Stomach (tissue), 9 donors: Measurements from ENCODE around the gene ERC1. TPM values are rescaled to one million over a fixed set of nuclear protein-coding genes. Genes with fewer than 3 reads are reported as not detected.
"Not testable (repeated sequence)": the region's sequence is repeated elsewhere in the genome, so short reads cannot be mapped to it uniquely, and the experiment has no call there.

Experiments used
- DNase-seq, 2 donors: peaks; one replicate each; pipeline versions ENCODE4 v3.0.0 to v3.0.0-alpha.2; 2013 to 2019
- H3K27ac ChIP-seq, 5 donors: fragments of 200-600 bp in 4 of 5; sonication (generic) in 4 of 5; one replicate each; pipeline ENCODE4 v1.5.1; 2013 to 2019; ENCODE audit warnings: mild to moderate bottlenecking in 1 of 5, moderate library complexity in 1 of 5
- H3K27me3 ChIP-seq, 3 donors: fragments of 200-600 bp; sonication (generic); one replicate each; pipeline ENCODE4 v1.5.1; 2017 to 2019; ENCODE audit warnings: mixed run types in 1 of 3
- H3K36me3 ChIP-seq, 4 donors: fragments of 200-600 bp; sonication (generic); 1 replicate in 3 of 4; 2 replicates in 1 of 4; pipeline ENCODE4 v1.5.1; 2016 to 2019
- H3K4me1 ChIP-seq, 4 donors: fragments of 200-600 bp; sonication (generic); one replicate each; pipeline ENCODE4 v1.5.1; 2016 to 2019
- H3K4me3 ChIP-seq, 4 donors: fragments of 200-600 bp; sonication (generic) in 3 of 4; one replicate each; pipeline ENCODE4 v1.5.1; 2016 to 2019; ENCODE audit warnings: mild to moderate bottlenecking in 1 of 4
- H3K9me3 ChIP-seq, 4 donors: fragments of 200-600 bp; sonication (generic); one replicate each; pipeline ENCODE4 v1.5.1; 2016 to 2019
- EP300 ChIP-seq: sonication (generic); formaldehyde crosslinking; IDR thresholded peaks from one replicate; pipeline ENCODE4 v1.6.1; 2017; ENCODE audit warnings: antibody characterized with exemption
- POLR2A ChIP-seq, 4 donors: fragments of 450-650 bp; IDR thresholded peaks; one replicate each; pipeline ENCODE4 v1.6.1; 2016; ENCODE audit warnings: antibody characterized with exemption in 4 of 4, control low read depth in 2 of 4, mild to moderate bottlenecking in 1 of 4, moderate library complexity in 1 of 4
- POLR2AphosphoS5 ChIP-seq, 3 donors: sonication (generic); formaldehyde crosslinking; IDR thresholded peaks; one replicate each; pipeline ENCODE4 v1.6.1; 2016; ENCODE audit warnings: antibody characterized with exemption in 3 of 3
- WGBS, 5 donors: extraction: QIAGEN DNeasy Blood & Tissue Kit in 3 of 5; methylation state at CpG; one replicate each; pipeline versions ENCODE4 v1.1.5 to v1.1.7; 2013 to 2018; 5-methylcytosine and 5-hydroxymethylcytosine counted together
- intact Hi-C: fragments of 100-400 bp; cut with DNase I; formaldehyde crosslinking; loops from one replicate; pipeline ENCODE4 v1.15.1; 2023; ENCODE audit warnings: low total_unique reads
- polyA plus RNA-seq, 3 donors: library from polyadenylated mRNA; stranded (reverse); fragments of 200-250 nt; gene quantifications; one replicate each; pipeline ENCODE4 v1.2.3, GENCODE V29; 2013
- total RNA-seq, 5 donors: library from RNA; depleted of rRNA; stranded (reverse); fragments of >200 nt; gene quantifications; one replicate each; pipeline versions ENCODE4 v1.1.0 to v1.2.3, GENCODE V29; 2014 to 2016
- TF ChIP-seq, protein P1 (sequence below), 7 experiments: fragments of 450-650 bp in 4 of 7; fragments of 200-600 bp in 3 of 7; sonication (generic) in 3 of 7; IDR thresholded peaks; one replicate each; pipeline ENCODE4 v1.5.1; 2016 to 2019; ENCODE audit warnings: antibody characterized with exemption in 7 of 7, control low read depth in 2 of 7, mild to moderate bottlenecking in 1 of 7
- donor health status: healthy with polysubstance abuse.
- donor health status: Bipolar disorder and iron deficiency.
- donor health status: healthy.

Gene ERC1
- total and polyA plus RNA-seq, 8 donors = 3.8 to 69.4 (median 51.6) TPM

- intact Hi-C loops = no loop called here
- Histone ChIP-seq H3K4me3 (no peak overlapping the region), H3K27ac (no peak overlapping the region), H3K36me3 (peaks cover 0 to 7% (median 7%) of the 10 kb centered on the region in 4 donors), H3K4me1 (peaks cover 5 to 41% (median 21%) of the 10 kb centered on the region in 4 donors), H3K9me3 (no peaks in the 10 kb centered on the region), H3K27me3 (no peaks in the 10 kb centered on the region)
- TF ChIP-seq EP300 (no peak), POLR2A (IDR thresholded peaks at IDR 0.05) (no peak), POLR2AphosphoS5 (IDR thresholded peaks at IDR 0.05) (no peak)
- TF ChIP-seq, protein P1, sequence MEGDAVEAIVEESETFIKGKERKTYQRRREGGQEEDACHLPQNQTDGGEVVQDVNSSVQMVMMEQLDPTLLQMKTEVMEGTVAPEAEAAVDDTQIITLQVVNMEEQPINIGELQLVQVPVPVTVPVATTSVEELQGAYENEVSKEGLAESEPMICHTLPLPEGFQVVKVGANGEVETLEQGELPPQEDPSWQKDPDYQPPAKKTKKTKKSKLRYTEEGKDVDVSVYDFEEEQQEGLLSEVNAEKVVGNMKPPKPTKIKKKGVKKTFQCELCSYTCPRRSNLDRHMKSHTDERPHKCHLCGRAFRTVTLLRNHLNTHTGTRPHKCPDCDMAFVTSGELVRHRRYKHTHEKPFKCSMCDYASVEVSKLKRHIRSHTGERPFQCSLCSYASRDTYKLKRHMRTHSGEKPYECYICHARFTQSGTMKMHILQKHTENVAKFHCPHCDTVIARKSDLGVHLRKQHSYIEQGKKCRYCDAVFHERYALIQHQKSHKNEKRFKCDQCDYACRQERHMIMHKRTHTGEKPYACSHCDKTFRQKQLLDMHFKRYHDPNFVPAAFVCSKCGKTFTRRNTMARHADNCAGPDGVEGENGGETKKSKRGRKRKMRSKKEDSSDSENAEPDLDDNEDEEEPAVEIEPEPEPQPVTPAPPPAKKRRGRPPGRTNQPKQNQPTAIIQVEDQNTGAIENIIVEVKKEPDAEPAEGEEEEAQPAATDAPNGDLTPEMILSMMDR (IDR thresholded peaks at IDR 0.05) = no peak
- WGBS, 5 donors = 78 to 88% (median 84%) methylated on average over 6 of the region's 6 CpGs
- DNase-seq = no peak
Measured at GRCh38 chr12:998020-998874, 7.2 kb downstream of the ERC1 start.

DNA sequence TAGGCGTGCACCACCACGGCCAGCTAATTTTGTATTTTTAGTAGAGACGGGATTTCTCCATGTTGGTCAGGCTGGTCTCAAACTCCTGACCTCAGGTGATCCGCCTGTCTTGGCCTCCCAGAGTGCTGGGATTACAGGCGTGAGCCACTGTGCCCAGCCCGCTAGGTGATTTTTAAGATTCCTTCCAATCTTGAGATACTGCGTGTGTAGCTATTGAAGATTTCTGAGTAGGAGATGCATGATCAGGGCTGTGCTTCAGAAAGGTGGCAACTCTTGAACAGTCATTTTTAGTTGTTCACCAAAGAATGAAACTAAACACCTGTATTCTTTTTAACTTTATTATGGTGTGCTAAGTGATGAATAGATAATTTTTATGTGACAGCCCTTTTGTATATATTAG is 8.7 kb downstream of the ERC1 start:
- WGBS, 5 donors = 96 to 98% (median 98%) methylated on average over 7 of the region's 7 CpGs
- H3K27ac ChIP-seq, H3K36me3 ChIP-seq, H3K27me3 ChIP-seq, intact Hi-C loops, H3K9me3 ChIP-seq, DNase-seq, H3K4me3 ChIP-seq: not testable (repeated sequence)
- H3K4me1 ChIP-seq = peaks cover 0 to 36% (median 17%) of the 10 kb centered on the region in 4 donors

GRCh38 chr12:1001507-1001906 is 10.5 kb downstream of the ERC1 start:
- WGBS, 5 donors = 92 to 100% (median 97%) methylated on average over 3 of the region's 3 CpGs
- intact Hi-C loops = no loop called here
- no peak for DNase-seq

GRCh38 chr12:1003600-1004271 is 12.7 kb downstream of the ERC1 start:
- Histone ChIP-seq H3K9me3 (no peaks in the 10 kb centered on the region), H3K4me3 (no peak overlapping the region), H3K27me3 (no peaks in the 10 kb centered on the region), H3K36me3 (peaks cover 0 to 7% (median 7%) of the 10 kb centered on the region in 4 donors), H3K4me1 (peaks cover 0 to 21% (median 8%) of the 10 kb centered on the region in 4 donors), H3K27ac (no peak overlapping the region)
- TF ChIP-seq, protein P1 (IDR thresholded peaks at IDR 0.05) = no peak
- TF ChIP-seq POLR2A (IDR thresholded peaks at IDR 0.05) (no peak), POLR2AphosphoS5 (IDR thresholded peaks at IDR 0.05) (no peak), EP300 (no peak)
- WGBS, 5 donors = 63 to 70% (median 66%) methylated on average over 3 of the region's 3 CpGs
- intact Hi-C loops = no loop called here
- no peak for DNase-seq

More at GRCh38 chr12:1001507-1001906, 10.5 kb downstream of the ERC1 start:
- Histone ChIP-seq H3K36me3 (peaks cover 0 to 7% (median 7%) of the 10 kb centered on the region in 4 donors), H3K4me3 (no peak overlapping the region), H3K27ac (no peak overlapping the region), H3K9me3 (no peaks in the 10 kb centered on the region), H3K4me1 (peaks cover 0 to 36% (median 10%) of the 10 kb centered on the region in 4 donors), H3K27me3 (no peaks in the 10 kb centered on the region)
- TF ChIP-seq POLR2A (IDR thresholded peaks at IDR 0.05) = no peak
- no peak for TF ChIP-seq EP300
- TF ChIP-seq POLR2AphosphoS5 (IDR thresholded peaks at IDR 0.05) = no peak
- TF ChIP-seq, protein P1 (IDR thresholded peaks at IDR 0.05) = no peak
